HEK293 (cell line): Measurements from ENCODE around the gene YOD1.

Experiments
- CTCF ChIA-PET: fragments of 350-600 bp; formaldehyde crosslinking; extraction: SDS; loops from one replicate; lab custom pipeline; 2021; ENCODE audit warnings: antibody characterized with exemption; lab: Yijun Ruan, JAX
- POLR2A ChIA-PET: fragments of 300-600 bp; formaldehyde crosslinking; extraction: SDS; loops from one replicate; lab custom pipeline; 2020; ENCODE audit warnings: antibody characterized with exemption, inconsistent platforms; lab: Yijun Ruan, JAX
- H3K27ac ChIP-seq: fragments of 200-500 bp; sonication (Bioruptor generic); 2 replicates; pipeline ENCODE4 v1.5.1; 2014; ENCODE audit warnings: low read depth, low read length, control low read depth, inconsistent platforms; ENCODE audit errors: extremely low read depth
- H3K36me3 ChIP-seq, 2 experiments: fragments of 200-500 bp in 1 of 2; sonication (Bioruptor generic) in 1 of 2; 1 replicate in 1 of 2; 2 replicates in 1 of 2; pipeline ENCODE4 v1.5.1; 2014 to 2017; ENCODE audit warnings: inconsistent platforms in 2 of 2, low read length in 2 of 2; ENCODE audit not compliant: control insufficient read depth in 2 of 2, insufficient read depth in 1 of 2
- H3K4me1 ChIP-seq: fragments of 200-500 bp; sonication (Bioruptor generic); 2 replicates; pipeline ENCODE4 v1.5.1; 2014; ENCODE audit warnings: mild to moderate bottlenecking, low read length, inconsistent platforms; ENCODE audit not compliant: control insufficient read depth, insufficient read depth
- H3K4me3 ChIP-seq: 2 replicates; pipeline ENCODE4 v1.5.1; 2011; ENCODE audit warnings: low read depth, mild to moderate bottlenecking, control low read depth, low read length, moderate library complexity
- H3K9me3 ChIP-seq: fragments of 200-500 bp; sonication (Bioruptor generic); 2 replicates; pipeline ENCODE4 v1.5.1; 2014; ENCODE audit warnings: low read depth, low read length, inconsistent platforms; ENCODE audit not compliant: control insufficient read depth, insufficient read depth
- AEBP2 ChIP-seq: fragments of 450-650 bp; formaldehyde crosslinking; IDR thresholded peaks from 2 replicates; pipeline ENCODE4 v1.5.1; 2016; ENCODE audit warnings: missing biosample characterization, missing genetic modification characterization, borderline replicate concordance
- GLIS1 ChIP-seq: fragments of 450-650 bp; formaldehyde crosslinking; IDR thresholded peaks from 2 replicates; pipeline ENCODE4 v1.5.1; 2016; ENCODE audit warnings: missing biosample characterization, missing genetic modification characterization
- GLIS2 ChIP-seq: fragments of 450-650 bp; formaldehyde crosslinking; IDR thresholded peaks from 2 replicates; pipeline ENCODE4 v1.5.1; 2016; ENCODE audit warnings: missing biosample characterization, missing genetic modification characterization
- PRDM2 ChIP-seq: fragments of 450-650 bp; formaldehyde crosslinking; IDR thresholded peaks from 2 replicates; pipeline ENCODE4 v1.5.1; 2016; ENCODE audit warnings: missing biosample characterization, missing genetic modification characterization, borderline replicate concordance
- SETDB1 ChIP-seq: IDR thresholded peaks from one replicate; pipeline ENCODE4 v1.6.1; 2017; ENCODE audit warnings: mild to moderate bottlenecking, low read length, moderate library complexity, mixed read lengths; ENCODE audit not compliant: insufficient read length
- SP2 ChIP-seq: fragments of 450-650 bp; formaldehyde crosslinking; IDR thresholded peaks from 2 replicates; pipeline ENCODE4 v1.5.1; 2016; ENCODE audit warnings: missing biosample characterization, missing genetic modification characterization
- SP7 ChIP-seq: fragments of 450-650 bp; formaldehyde crosslinking; IDR thresholded peaks from 2 replicates; pipeline ENCODE4 v1.5.1; 2016; ENCODE audit warnings: missing biosample characterization, missing genetic modification characterization
- ZNF155 ChIP-seq: fragments of 450-650 bp; formaldehyde crosslinking; IDR thresholded peaks from 2 replicates; pipeline ENCODE4 v1.5.1; 2016; ENCODE audit warnings: missing biosample characterization, missing genetic modification characterization
- ZNF2 ChIP-seq: fragments of 450-650 bp; formaldehyde crosslinking; IDR thresholded peaks from 2 replicates; pipeline ENCODE4 v1.5.1; 2016; ENCODE audit warnings: missing biosample characterization, missing genetic modification characterization
- ZNF223 ChIP-seq: fragments of 450-650 bp; formaldehyde crosslinking; IDR thresholded peaks from 2 replicates; pipeline ENCODE4 v1.5.1; 2016; ENCODE audit warnings: missing biosample characterization, missing genetic modification characterization
- ZNF362 ChIP-seq: fragments of 450-650 bp; formaldehyde crosslinking; IDR thresholded peaks from 2 replicates; pipeline ENCODE4 v1.5.1; 2016; ENCODE audit warnings: missing biosample characterization, missing genetic modification characterization
- ZNF394 ChIP-seq: fragments of 450-650 bp; formaldehyde crosslinking; IDR thresholded peaks from 2 replicates; pipeline ENCODE4 v1.5.1; 2016; ENCODE audit warnings: missing biosample characterization, missing genetic modification characterization, mild to moderate bottlenecking, moderate library complexity, borderline replicate concordance
- ZNF423 ChIP-seq: fragments of 450-650 bp; formaldehyde crosslinking; IDR thresholded peaks from 2 replicates; pipeline ENCODE4 v1.5.1; 2016; ENCODE audit warnings: missing biosample characterization, missing genetic modification characterization
- ZNF48 ChIP-seq: fragments of 450-650 bp; formaldehyde crosslinking; IDR thresholded peaks from 2 replicates; pipeline ENCODE4 v1.5.1; 2016; ENCODE audit warnings: missing biosample characterization, missing genetic modification characterization
- ZNF514 ChIP-seq: fragments of 450-650 bp; formaldehyde crosslinking; IDR thresholded peaks from 2 replicates; pipeline ENCODE4 v1.5.1; 2016; ENCODE audit warnings: missing biosample characterization, missing genetic modification characterization
- ZNF548 ChIP-seq: fragments of 450-650 bp; formaldehyde crosslinking; IDR thresholded peaks from 2 replicates; pipeline ENCODE4 v1.5.1; 2016; ENCODE audit warnings: missing biosample characterization, missing genetic modification characterization
- ZNF830 ChIP-seq: fragments of 450-650 bp; IDR thresholded peaks from 2 replicates; pipeline ENCODE4 v1.5.0; 2018; ENCODE audit warnings: missing biosample characterization, missing genetic modification characterization, low read depth, mild to moderate bottlenecking, moderate library complexity
- ZNF837 ChIP-seq: fragments of 450-650 bp; formaldehyde crosslinking; IDR thresholded peaks from 2 replicates; pipeline ENCODE4 v1.5.1; 2016; ENCODE audit warnings: missing biosample characterization, missing genetic modification characterization

The YOD1 gene

GRCh38 chr1:207018707-207019106, 32.3 kb downstream of the YOD1 start:
- H3K4me1 ChIP-seq = no peaks in the 10 kb centered on the region
- ChIA-PET POLR2A (no interaction called here), CTCF (interaction anchor here (1.4 to 1.5 kb wide), 2 partner anchors 14 to 31 kb away, joined by 3 to 8 read pairs; no protein-coding TSS in a partner anchor)
- H3K4me3 ChIP-seq = no peak overlapping the region
- no peaks in the 10 kb centered on the region for H3K9me3 ChIP-seq
- TF ChIP-seq SP2 = no peak
- TF ChIP-seq ZNF362 (tag by site-specific recombination) = no peak
- no peak for TF ChIP-seq ZNF830
- no peak for TF ChIP-seq GLIS1 (tag by site-specific recombination)
- TF ChIP-seq PRDM2 (tag by site-specific recombination) = no peak
- no peak for TF ChIP-seq ZNF394 (tag by site-specific recombination)
- TF ChIP-seq AEBP2 (tag by site-specific recombination) = no peak
- no peak for TF ChIP-seq ZNF155 (tag by site-specific recombination)
- TF ChIP-seq ZNF223 (tag by site-specific recombination) = no peak
- no peak for TF ChIP-seq ZNF48 (tag by site-specific recombination)
- TF ChIP-seq ZNF514 (tag by site-specific recombination) = no peak
- no peak for TF ChIP-seq SP7 (tag by site-specific recombination)
- no peak for TF ChIP-seq ZNF548 (tag by site-specific recombination)
- TF ChIP-seq ZNF2 (tag by site-specific recombination) = no peak
- H3K36me3 ChIP-seq = no peaks in the 10 kb centered on the region
- H3K27ac ChIP-seq = no peak overlapping the region

- Histone ChIP-seq H3K9me3 (no peaks in the 10 kb centered on the region), H3K27ac (no peak overlapping the region), H3K4me1 (no peaks in the 10 kb centered on the region), H3K36me3 (no peaks in the 10 kb centered on the region), H3K4me3 (no peak overlapping the region)
- ChIA-PET CTCF (interaction anchor here (1.1 to 1.5 kb wide), 2 partner anchors 9 to 13 kb away, joined by 5 to 8 read pairs; no protein-coding TSS in a partner anchor), POLR2A (no interaction called here)
- TF ChIP-seq ZNF548 (tag by site-specific recombination) (no peak), ZNF423 (tag by site-specific recombination) (no peak), ZNF837 (tag by site-specific recombination) (no peak), SETDB1 (no peak), GLIS2 (tag by site-specific recombination) (no peak)
Observed at GRCh38 chr1:207017615-207018559, 33.1 kb downstream of the YOD1 start.
